ENCODE measurements around the gene ADAM12. TPM values are rescaled to one million over a fixed set of nuclear protein-coding genes. Genes with fewer than 3 reads are reported as not detected.

ADAM12 gene
- polyA plus RNA-seq, 4 donors = 0.45 to 0.87 TPM; not detected in 2

DNA sequence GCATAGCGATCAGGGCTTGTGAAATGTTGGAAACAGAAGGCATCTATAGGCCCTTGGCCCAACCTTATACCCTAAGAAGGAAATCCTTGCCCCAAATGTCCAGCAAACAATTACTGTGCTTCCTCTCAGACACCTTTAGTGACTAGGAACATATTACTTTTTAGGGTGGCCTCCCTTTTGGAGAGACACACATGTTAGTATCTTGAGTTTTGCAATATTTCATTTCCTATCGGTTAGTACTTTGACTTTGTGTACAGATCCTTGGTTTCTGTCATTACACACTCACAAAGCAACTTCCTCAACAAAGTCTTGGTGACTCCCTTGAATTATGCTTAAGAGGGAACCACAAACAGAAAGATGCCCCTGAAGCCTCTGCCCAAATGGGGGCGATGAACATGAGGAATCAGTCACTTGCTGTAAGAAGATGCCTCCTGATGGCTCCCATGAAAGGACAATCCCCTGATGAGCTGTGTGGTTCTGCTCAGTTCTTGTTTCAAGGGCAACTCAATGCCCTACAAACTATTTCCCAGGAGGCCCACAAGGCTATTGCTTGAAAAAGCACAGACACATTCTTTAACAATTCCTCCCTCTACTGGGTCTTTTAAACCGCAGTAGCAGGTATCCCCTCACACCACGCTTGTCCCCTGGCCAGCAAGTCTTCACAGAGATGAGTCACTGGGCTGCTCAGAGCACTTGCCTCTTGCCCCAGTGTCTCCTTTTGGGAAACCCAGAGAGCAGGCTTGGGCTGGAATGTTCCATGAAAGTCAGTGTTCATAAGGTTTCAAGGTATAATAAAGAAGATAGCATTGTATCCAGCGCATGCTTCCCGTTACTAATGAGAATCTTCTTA lies 295.7 kb downstream of the ADAM12 start:
- Histone ChIP-seq H3K4me1 (ENCODE audit: control insufficient read depth in 3 of 3, insufficient read depth in 2 of 3, low read depth in 1 of 3, low read length in 2 of 3) (no peaks in the 10 kb centered on the region), H3K36me3 (ENCODE audit: control insufficient read depth in 3 of 3, insufficient read depth in 2 of 3, low read depth in 1 of 3, low read length in 3 of 3) (no peaks in the 10 kb centered on the region), H3K27ac (ENCODE audit: low read depth in 1 of 3, low read length in 2 of 3) (no peak overlapping the region), H3K4me3 (ENCODE audit: low read depth in 1 of 3, low read length in 3 of 3) (no peak overlapping the region), H3K9me3 (ENCODE audit: control insufficient read depth in 2 of 2, insufficient read depth in 1 of 2, low read depth in 1 of 2, low read length in 1 of 2) (no peaks in the 10 kb centered on the region), H3K27me3 (ENCODE audit: control insufficient read depth in 3 of 3, insufficient read depth in 3 of 3, low read length in 3 of 3) (peaks cover 0 to 3% (median 0%) of the 10 kb centered on the region in 3 donors)
- 89 to 94% (median 91%) methylated on average over 7 of the region's 7 CpGs for WGBS, 3 donors
- FAIRE-seq (no peak), DNase-seq (no peak)

DNA sequence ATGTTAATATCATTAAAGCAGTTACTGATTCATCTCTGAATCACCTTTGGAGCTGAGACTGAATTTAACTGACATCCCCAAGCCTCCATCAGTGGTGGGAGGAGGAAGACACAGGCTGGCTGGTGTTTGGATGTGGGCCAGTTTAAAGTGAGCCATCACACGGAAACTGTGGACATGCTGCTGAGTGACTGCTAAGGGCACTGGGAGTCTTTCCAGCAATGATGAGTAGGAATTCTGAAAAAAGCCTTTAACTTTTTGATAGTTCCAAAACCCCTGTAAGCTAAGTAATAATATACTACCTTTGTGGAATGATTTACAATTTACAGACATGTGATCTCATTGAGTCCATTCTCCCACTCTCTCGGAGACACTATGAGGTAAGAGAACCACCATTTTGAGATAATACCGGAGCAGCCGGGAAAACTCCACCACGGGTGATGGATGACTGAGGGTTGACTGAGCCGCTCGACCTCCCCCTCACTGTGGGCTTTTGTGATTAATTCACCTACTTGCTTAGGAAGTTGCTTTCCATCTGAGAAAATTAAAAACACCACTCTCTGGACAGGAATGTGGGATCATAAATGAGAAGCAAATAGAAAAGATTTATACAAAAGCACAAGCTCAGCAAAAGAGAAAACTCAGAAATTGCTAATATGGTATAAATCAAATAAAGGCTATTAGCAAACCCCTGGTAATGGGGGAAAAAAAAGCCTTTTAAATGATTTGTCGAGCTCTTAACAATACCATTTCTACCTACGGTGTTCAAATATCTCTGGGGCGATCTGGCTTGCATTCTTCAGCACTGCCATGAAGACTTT lies 297.2 kb downstream of the ADAM12 start:
- Histone ChIP-seq H3K27me3 (ENCODE audit: control insufficient read depth in 3 of 3, insufficient read depth in 3 of 3, low read length in 3 of 3) (peaks cover 0 to 3% (median 0%) of the 10 kb centered on the region in 3 donors), H3K4me1 (ENCODE audit: control insufficient read depth in 3 of 3, insufficient read depth in 2 of 3, low read depth in 1 of 3, low read length in 2 of 3) (no peaks in the 10 kb centered on the region), H3K4me3 (ENCODE audit: low read depth in 1 of 3, low read length in 3 of 3) (no peak overlapping the region), H3K27ac (ENCODE audit: low read depth in 1 of 3, low read length in 2 of 3) (no peak overlapping the region), H3K9me3 (ENCODE audit: control insufficient read depth in 2 of 2, insufficient read depth in 1 of 2, low read depth in 1 of 2, low read length in 1 of 2) (no peaks in the 10 kb centered on the region), H3K36me3 (ENCODE audit: control insufficient read depth in 3 of 3, insufficient read depth in 2 of 3, low read depth in 1 of 3, low read length in 3 of 3) (no peaks in the 10 kb centered on the region)
- 76 to 79% (median 78%) methylated on average over 10 of the region's 10 CpGs for WGBS, 3 donors
- DNase-seq (no peak), FAIRE-seq (no peak)

DNA sequence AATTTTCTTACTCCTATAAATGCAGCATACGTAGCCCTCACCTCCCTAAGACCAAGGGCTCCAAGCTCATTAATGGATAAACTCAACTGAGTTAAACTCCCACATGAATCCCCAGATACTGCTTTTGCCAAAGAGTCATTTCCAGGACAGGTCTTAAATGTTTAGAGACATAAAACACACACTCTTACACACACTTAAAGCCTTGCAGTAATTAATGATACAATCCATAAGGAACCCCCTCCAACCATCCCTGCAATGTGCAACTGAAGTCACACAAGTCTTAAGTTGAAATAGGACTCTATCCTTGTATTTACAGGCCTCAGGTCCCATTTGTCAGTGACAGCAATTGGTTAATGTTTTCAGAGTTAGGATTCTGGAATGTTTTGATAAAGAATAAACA lies 297.8 kb downstream of the ADAM12 start:
- Histone ChIP-seq H3K4me3 (ENCODE audit: low read depth in 1 of 3, low read length in 3 of 3) (no peak overlapping the region), H3K9me3 (ENCODE audit: control insufficient read depth in 2 of 2, insufficient read depth in 1 of 2, low read depth in 1 of 2, low read length in 1 of 2) (no peaks in the 10 kb centered on the region), H3K27me3 (ENCODE audit: control insufficient read depth in 3 of 3, insufficient read depth in 3 of 3, low read length in 3 of 3) (peaks cover 0 to 3% (median 0%) of the 10 kb centered on the region in 3 donors), H3K36me3 (ENCODE audit: control insufficient read depth in 3 of 3, insufficient read depth in 2 of 3, low read depth in 1 of 3, low read length in 3 of 3) (no peaks in the 10 kb centered on the region), H3K27ac (ENCODE audit: low read depth in 1 of 3, low read length in 2 of 3) (no peak overlapping the region), H3K4me1 (ENCODE audit: control insufficient read depth in 3 of 3, insufficient read depth in 2 of 3, low read depth in 1 of 3, low read length in 2 of 3) (no peaks in the 10 kb centered on the region)
- FAIRE-seq = no peak
- 61 to 84% (median 72%) methylated on average over 1 of the region's 1 CpG for WGBS, 3 donors
- no peak for DNase-seq

DNA sequence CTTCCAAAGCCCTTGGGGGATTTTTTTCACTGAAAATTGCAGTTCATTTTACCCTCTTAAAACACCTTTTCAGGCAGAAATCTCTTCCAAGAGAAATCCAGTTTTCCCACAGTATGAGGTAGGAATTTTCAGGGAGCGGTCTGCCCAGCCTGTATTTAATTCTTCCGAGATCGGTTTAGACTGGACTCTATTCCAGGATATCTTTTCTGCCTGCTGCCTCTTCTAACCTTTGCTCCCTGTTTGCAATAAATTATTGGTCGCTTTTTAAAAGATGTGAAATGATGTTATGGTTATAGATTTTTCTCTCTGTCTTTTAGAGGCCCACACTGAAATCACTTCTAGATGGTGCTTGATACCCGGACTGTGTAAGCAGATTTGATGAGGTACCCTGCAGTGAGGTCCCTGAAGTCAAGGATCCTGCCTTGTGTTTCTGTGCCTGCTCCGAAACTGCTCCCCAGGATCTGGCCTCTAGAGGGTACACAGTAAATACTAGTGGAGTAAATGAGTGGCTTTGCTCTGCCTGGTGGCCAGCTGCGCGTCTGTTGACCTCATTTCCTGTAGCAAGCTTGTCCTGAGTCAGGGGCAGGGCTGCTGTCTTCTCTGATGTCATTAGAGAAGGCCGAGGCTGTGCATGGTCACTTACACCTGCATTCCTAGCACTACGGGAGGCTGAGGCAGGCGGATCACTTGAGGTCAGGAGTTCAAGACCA lies 300.3 kb downstream of the ADAM12 start:
- no peaks in the 10 kb centered on the region for H3K36me3 ChIP-seq (ENCODE audit: control insufficient read depth in 3 of 3, insufficient read depth in 2 of 3, low read depth in 1 of 3, low read length in 3 of 3)
- FAIRE-seq (no peak), DNase-seq (no peak)
- H3K27ac ChIP-seq (ENCODE audit: low read depth in 1 of 3, low read length in 2 of 3) = no peak overlapping the region
- no peak overlapping the region for H3K4me3 ChIP-seq (ENCODE audit: low read depth in 1 of 3, low read length in 3 of 3)
- no peaks in the 10 kb centered on the region for H3K27me3 ChIP-seq (ENCODE audit: control insufficient read depth in 3 of 3, insufficient read depth in 3 of 3, low read length in 3 of 3)
- no peaks in the 10 kb centered on the region for H3K4me1 ChIP-seq (ENCODE audit: control insufficient read depth in 3 of 3, insufficient read depth in 2 of 3, low read depth in 1 of 3, low read length in 2 of 3)
- 45 to 53% (median 50%) methylated on average over 11 of the region's 11 CpGs for WGBS, 3 donors
- no peaks in the 10 kb centered on the region for H3K9me3 ChIP-seq (ENCODE audit: control insufficient read depth in 2 of 2, insufficient read depth in 1 of 2, low read depth in 1 of 2, low read length in 1 of 2)

DNA sequence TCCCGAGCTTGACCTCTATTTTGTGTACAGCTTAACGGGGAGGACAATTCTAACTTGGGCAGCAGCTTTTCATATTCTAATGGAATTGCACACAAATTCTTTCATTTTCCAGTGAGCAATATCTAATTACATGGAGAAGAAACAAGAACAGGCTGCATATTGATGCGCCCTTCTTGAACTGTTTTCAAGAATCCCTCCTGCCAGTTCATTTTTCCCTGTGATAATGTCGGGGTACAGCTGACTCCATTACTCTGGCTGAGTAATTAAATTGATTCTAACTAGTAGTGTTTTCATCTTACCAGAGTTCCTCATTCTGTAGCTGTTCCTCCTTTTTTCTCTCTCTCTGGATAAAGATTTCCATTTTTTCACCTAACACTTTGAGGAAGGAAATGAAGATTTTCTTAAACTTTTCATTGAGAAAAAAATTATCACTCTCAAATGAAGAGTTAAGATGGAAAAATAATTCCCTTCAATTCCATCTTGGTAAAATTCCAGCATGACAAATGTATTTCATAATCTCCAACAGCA lies 301.1 kb downstream of the ADAM12 start:
- DNase-seq (no peak), FAIRE-seq (no peak)
- Histone ChIP-seq H3K9me3 (ENCODE audit: control insufficient read depth in 2 of 2, insufficient read depth in 1 of 2, low read depth in 1 of 2, low read length in 1 of 2) (no peaks in the 10 kb centered on the region), H3K36me3 (ENCODE audit: control insufficient read depth in 3 of 3, insufficient read depth in 2 of 3, low read depth in 1 of 3, low read length in 3 of 3) (no peaks in the 10 kb centered on the region), H3K4me3 (ENCODE audit: low read depth in 1 of 3, low read length in 3 of 3) (no peak overlapping the region), H3K27ac (ENCODE audit: low read depth in 1 of 3, low read length in 2 of 3) (no peak overlapping the region), H3K4me1 (ENCODE audit: control insufficient read depth in 3 of 3, insufficient read depth in 2 of 3, low read depth in 1 of 3, low read length in 2 of 3) (no peaks in the 10 kb centered on the region), H3K27me3 (ENCODE audit: control insufficient read depth in 3 of 3, insufficient read depth in 3 of 3, low read length in 3 of 3) (no peaks in the 10 kb centered on the region)
- 77 to 82% (median 79%) methylated on average over 4 of the region's 4 CpGs for whole genome bisulfite sequencing, 3 donors

DNA sequence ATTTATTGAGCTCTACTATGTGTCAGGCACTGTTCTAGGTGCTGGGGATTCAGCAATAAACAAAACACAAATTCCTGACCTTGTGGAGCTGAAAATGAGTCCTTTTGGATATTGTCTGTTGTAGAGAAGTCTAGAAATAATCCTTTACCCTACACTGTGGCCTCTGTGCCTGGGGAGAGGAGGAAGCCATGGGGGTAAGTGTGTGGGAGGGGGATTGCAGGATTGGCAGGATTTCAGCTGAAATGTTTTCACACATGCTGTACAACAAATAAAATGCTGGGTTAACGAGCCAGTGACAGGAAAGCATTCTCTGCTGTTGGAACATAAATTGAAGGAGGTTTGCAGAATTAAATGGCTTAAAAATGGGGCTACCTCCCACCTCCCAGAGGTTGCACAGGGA lies 302.5 kb downstream of the ADAM12 start:
- Histone ChIP-seq H3K4me1 (ENCODE audit: control insufficient read depth in 3 of 3, insufficient read depth in 2 of 3, low read depth in 1 of 3, low read length in 2 of 3) (no peaks in the 10 kb centered on the region), H3K27me3 (ENCODE audit: control insufficient read depth in 3 of 3, insufficient read depth in 3 of 3, low read length in 3 of 3) (peaks cover 0 to 7% (median 0%) of the 10 kb centered on the region in 3 donors), H3K9me3 (ENCODE audit: control insufficient read depth in 2 of 2, insufficient read depth in 1 of 2, low read depth in 1 of 2, low read length in 1 of 2) (no peaks in the 10 kb centered on the region), H3K36me3 (ENCODE audit: control insufficient read depth in 3 of 3, insufficient read depth in 2 of 3, low read depth in 1 of 3, low read length in 3 of 3) (no peaks in the 10 kb centered on the region), H3K4me3 (ENCODE audit: low read depth in 1 of 3, low read length in 3 of 3) (no peak overlapping the region), H3K27ac (ENCODE audit: low read depth in 1 of 3, low read length in 2 of 3) (no peak overlapping the region)
- DNase-seq = no peak
- WGBS, 3 donors = 52 to 76% (median 53%) methylated on average over 1 of the region's 1 CpG
- no peak for FAIRE-seq

DNA sequence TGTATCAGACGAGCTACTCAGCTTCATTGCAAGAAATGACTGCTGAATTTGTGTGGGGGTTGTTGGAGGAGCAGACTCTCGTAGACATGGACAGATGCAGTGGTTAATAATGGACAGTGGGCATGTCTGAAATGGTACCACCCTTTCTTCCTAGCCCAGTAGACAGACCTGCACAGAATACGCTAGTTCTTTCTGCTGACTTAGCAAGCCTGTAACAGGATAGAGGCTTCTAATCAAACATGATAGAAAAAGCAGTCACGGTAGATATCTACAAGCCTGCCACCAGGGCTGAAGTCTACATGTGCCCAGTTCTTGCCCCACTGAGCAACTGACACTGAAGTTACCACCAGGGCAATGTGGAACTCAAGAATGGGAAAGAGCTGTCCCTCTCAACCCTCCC lies 303.9 kb downstream of the ADAM12 start:
- no peak for FAIRE-seq
- no peak overlapping the region for H3K4me3 ChIP-seq (ENCODE audit: low read depth in 1 of 3, low read length in 3 of 3)
- WGBS, 3 donors = 57 to 83% (median 69%) methylated on average over 4 of the region's 4 CpGs
- no peaks in the 10 kb centered on the region for H3K9me3 ChIP-seq (ENCODE audit: control insufficient read depth in 2 of 2, insufficient read depth in 1 of 2, low read depth in 1 of 2, low read length in 1 of 2)
- peaks cover 0 to 7% (median 0%) of the 10 kb centered on the region in 3 donors for H3K27me3 ChIP-seq (ENCODE audit: control insufficient read depth in 3 of 3, insufficient read depth in 3 of 3, low read length in 3 of 3)
- no peak for DNase-seq
- no peaks in the 10 kb centered on the region for H3K36me3 ChIP-seq (ENCODE audit: control insufficient read depth in 3 of 3, insufficient read depth in 2 of 3, low read depth in 1 of 3, low read length in 3 of 3)
- H3K4me1 ChIP-seq (ENCODE audit: control insufficient read depth in 3 of 3, insufficient read depth in 2 of 3, low read depth in 1 of 3, low read length in 2 of 3) = no peaks in the 10 kb centered on the region
- no peak overlapping the region for H3K27ac ChIP-seq (ENCODE audit: low read depth in 1 of 3, low read length in 2 of 3)

DNA sequence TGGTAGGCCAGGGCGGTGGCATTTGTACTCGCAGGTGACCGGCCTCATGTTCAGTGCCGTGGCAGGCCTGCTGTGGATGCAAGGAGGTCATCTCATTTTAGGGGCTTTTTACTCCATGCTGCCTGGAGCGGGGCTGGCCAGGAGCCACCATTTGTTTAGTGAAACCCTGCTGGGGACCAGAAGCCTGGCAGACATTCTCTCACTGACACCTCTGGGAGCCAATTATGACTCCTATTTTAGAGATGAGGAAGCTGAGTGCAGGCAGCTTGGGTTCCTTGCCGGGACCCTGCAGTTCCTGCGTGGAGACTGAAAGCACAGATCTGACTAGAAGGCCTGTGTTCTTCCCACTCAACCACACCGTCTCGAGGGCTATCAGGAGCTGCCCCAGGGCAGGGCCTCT lies 305.3 kb downstream of the ADAM12 start:
- no peaks in the 10 kb centered on the region for H3K9me3 ChIP-seq (ENCODE audit: control insufficient read depth in 2 of 2, insufficient read depth in 1 of 2, low read depth in 1 of 2, low read length in 1 of 2)
- DNase-seq (no peak), FAIRE-seq (no peak)
- H3K4me3 ChIP-seq (ENCODE audit: low read depth in 1 of 3, low read length in 3 of 3) = no peak overlapping the region
- no peak overlapping the region for H3K27ac ChIP-seq (ENCODE audit: low read depth in 1 of 3, low read length in 2 of 3)
- no peaks in the 10 kb centered on the region for H3K36me3 ChIP-seq (ENCODE audit: control insufficient read depth in 3 of 3, insufficient read depth in 2 of 3, low read depth in 1 of 3, low read length in 3 of 3)
- peaks cover 0 to 7% (median 0%) of the 10 kb centered on the region in 3 donors for H3K27me3 ChIP-seq (ENCODE audit: control insufficient read depth in 3 of 3, insufficient read depth in 3 of 3, low read length in 3 of 3)
- 92 to 95% (median 94%) methylated on average over 9 of the region's 9 CpGs for WGBS, 3 donors
- H3K4me1 ChIP-seq (ENCODE audit: control insufficient read depth in 3 of 3, insufficient read depth in 2 of 3, low read depth in 1 of 3, low read length in 2 of 3) = no peaks in the 10 kb centered on the region
